ENCODE measurements around the gene SYNDIG1. TPM values are rescaled to one million over a fixed set of nuclear protein-coding genes. Genes with fewer than 3 reads are reported as not detected.

Gene SYNDIG1
- total RNA-seq, 1 donor from 2014 or later: 0.19 TPM

- Mint-ChIP-seq H3K27ac (no peak overlapping the region), H3K4me3 (ENCODE audit: low read depth) (no peak overlapping the region), H3K9me3 (ENCODE audit: low read depth) (no peaks in the 10 kb centered on the region), H3K27me3 (peaks cover 24% of the 10 kb centered on the region), H3K4me1 (ENCODE audit: low read depth) (peaks cover 26% of the 10 kb centered on the region), H3K36me3 (ENCODE audit: insufficient read depth) (no peaks in the 10 kb centered on the region)
- no peak for TF ChIP-seq CTCF (IDR thresholded peaks at IDR 0.05; ENCODE audit: unreplicated experiment)
- DNase-seq (ENCODE audit: low spot score, unreplicated experiment): no peak
These were observed 164.1 kb downstream of the SYNDIG1 start for GRCh38 chr20:24633521-24633920.

- no peak for DNase-seq (ENCODE audit: low spot score, unreplicated experiment)
- Mint-ChIP-seq H3K9me3 (ENCODE audit: low read depth) (no peaks in the 10 kb centered on the region), H3K4me1 (ENCODE audit: low read depth) (peaks cover 30% of the 10 kb centered on the region), H3K27ac (no peak overlapping the region), H3K4me3 (ENCODE audit: low read depth) (no peak overlapping the region), H3K27me3 (peaks cover 22% of the 10 kb centered on the region), H3K36me3 (ENCODE audit: insufficient read depth) (no peaks in the 10 kb centered on the region)
- TF ChIP-seq CTCF (IDR thresholded peaks at IDR 0.05; ENCODE audit: unreplicated experiment): no peak
These were observed 165.4 kb downstream of the SYNDIG1 start for GRCh38 chr20:24634855-24635254.

GRCh38 chr20:24636626-24637025, 167.2 kb downstream of the SYNDIG1 start:
- TF ChIP-seq CTCF (IDR thresholded peaks at IDR 0.05; ENCODE audit: unreplicated experiment): no peak
- no peak for DNase-seq (ENCODE audit: low spot score, unreplicated experiment)
- H3K4me3 Mint-ChIP-seq (ENCODE audit: low read depth): no peak overlapping the region
- peaks cover 15% of the 10 kb centered on the region for H3K27me3 Mint-ChIP-seq
- H3K27ac Mint-ChIP-seq: no peak overlapping the region
- H3K9me3 Mint-ChIP-seq (ENCODE audit: low read depth): no peaks in the 10 kb centered on the region
- H3K4me1 Mint-ChIP-seq (ENCODE audit: low read depth): peaks cover 30% of the 10 kb centered on the region
- no peaks in the 10 kb centered on the region for H3K36me3 Mint-ChIP-seq (ENCODE audit: insufficient read depth)

GRCh38 chr20:24637087-24637486, 167.7 kb downstream of the SYNDIG1 start:
- Mint-ChIP-seq H3K27me3 (peaks cover 15% of the 10 kb centered on the region), H3K4me3 (ENCODE audit: low read depth) (no peak overlapping the region), H3K9me3 (ENCODE audit: low read depth) (no peaks in the 10 kb centered on the region), H3K27ac (no peak overlapping the region), H3K4me1 (ENCODE audit: low read depth) (peaks cover 30% of the 10 kb centered on the region), H3K36me3 (ENCODE audit: insufficient read depth) (no peaks in the 10 kb centered on the region)
- TF ChIP-seq CTCF (IDR thresholded peaks at IDR 0.05; ENCODE audit: unreplicated experiment): no peak
- no peak for DNase-seq (ENCODE audit: low spot score, unreplicated experiment)

GRCh38 chr20:24637941-24638340, 168.5 kb downstream of the SYNDIG1 start:
- no peak for DNase-seq (ENCODE audit: low spot score, unreplicated experiment)
- Mint-ChIP-seq H3K4me3 (ENCODE audit: low read depth) (no peak overlapping the region), H3K4me1 (ENCODE audit: low read depth) (peaks cover 30% of the 10 kb centered on the region), H3K36me3 (ENCODE audit: insufficient read depth) (no peaks in the 10 kb centered on the region), H3K27me3 (peaks cover 14% of the 10 kb centered on the region), H3K9me3 (ENCODE audit: low read depth) (peaks cover under 1% of the 10 kb centered on the region), H3K27ac (no peak overlapping the region)
- TF ChIP-seq CTCF (IDR thresholded peaks at IDR 0.05; ENCODE audit: unreplicated experiment): no peak

All from progenitor cell of endocrine pancreas (in vitro differentiated cells).